ENCODE measurements around the gene CMTR2.
A peak's percentile ranks its signal among the peaks of the same experiment; 100 is the strongest.
"Not testable (repeated sequence)": the region's sequence is repeated elsewhere in the genome, so short reads cannot be mapped to it uniquely, and the experiment has no call there.

The CMTR2 gene, protein sequence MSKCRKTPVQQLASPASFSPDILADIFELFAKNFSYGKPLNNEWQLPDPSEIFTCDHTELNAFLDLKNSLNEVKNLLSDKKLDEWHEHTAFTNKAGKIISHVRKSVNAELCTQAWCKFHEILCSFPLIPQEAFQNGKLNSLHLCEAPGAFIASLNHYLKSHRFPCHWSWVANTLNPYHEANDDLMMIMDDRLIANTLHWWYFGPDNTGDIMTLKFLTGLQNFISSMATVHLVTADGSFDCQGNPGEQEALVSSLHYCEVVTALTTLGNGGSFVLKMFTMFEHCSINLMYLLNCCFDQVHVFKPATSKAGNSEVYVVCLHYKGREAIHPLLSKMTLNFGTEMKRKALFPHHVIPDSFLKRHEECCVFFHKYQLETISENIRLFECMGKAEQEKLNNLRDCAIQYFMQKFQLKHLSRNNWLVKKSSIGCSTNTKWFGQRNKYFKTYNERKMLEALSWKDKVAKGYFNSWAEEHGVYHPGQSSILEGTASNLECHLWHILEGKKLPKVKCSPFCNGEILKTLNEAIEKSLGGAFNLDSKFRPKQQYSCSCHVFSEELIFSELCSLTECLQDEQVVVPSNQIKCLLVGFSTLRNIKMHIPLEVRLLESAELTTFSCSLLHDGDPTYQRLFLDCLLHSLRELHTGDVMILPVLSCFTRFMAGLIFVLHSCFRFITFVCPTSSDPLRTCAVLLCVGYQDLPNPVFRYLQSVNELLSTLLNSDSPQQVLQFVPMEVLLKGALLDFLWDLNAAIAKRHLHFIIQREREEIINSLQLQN

DNA sequence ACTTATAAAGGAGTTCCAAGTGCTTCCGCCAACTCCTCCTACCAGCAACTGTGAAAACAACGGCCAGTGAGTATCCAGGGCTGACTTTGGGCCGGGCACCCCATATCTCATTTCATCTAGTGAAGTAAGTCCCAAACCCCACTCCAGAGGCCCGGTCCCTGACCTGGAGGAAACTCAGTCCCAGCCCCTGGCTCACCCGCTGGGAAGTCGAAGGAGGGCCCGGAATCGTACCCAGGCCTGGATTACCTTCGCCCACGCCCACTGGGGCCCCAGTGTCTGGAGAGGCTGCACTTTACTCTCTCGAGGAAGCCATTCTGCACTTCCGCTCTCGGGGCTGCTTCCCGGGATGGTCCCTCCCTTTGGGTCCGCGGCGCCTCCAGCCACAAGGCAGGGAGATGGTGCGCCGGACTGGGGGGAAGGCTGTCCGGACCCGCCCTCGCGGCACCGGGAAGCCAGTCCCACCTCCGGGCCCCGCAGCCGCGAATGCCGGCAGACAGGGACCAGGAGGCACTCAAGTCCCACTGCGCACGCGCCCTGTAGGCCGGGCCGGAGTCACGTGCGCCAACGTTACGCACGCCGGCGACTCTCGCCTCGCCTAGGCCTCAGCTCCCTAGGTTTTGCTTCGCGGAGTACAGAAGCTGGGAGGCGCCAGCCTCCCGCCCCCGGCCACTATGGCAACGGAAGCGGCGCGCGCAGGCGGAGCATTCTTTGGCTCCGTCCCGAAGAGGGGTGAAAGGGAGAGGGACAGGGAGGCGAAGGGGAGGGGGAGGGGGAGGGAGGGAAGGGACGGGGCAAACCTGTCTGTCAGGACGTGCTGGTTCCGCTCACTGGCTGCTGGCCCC, at the start of gene CMTR2:
CMTR2 (minus strand) TSS at position 513 of the 842 bp plus-strand sequence. CDS start 3,482 bp downstream, outside the sequence.
- DNase-seq, result peak; percentile 97

DNA sequence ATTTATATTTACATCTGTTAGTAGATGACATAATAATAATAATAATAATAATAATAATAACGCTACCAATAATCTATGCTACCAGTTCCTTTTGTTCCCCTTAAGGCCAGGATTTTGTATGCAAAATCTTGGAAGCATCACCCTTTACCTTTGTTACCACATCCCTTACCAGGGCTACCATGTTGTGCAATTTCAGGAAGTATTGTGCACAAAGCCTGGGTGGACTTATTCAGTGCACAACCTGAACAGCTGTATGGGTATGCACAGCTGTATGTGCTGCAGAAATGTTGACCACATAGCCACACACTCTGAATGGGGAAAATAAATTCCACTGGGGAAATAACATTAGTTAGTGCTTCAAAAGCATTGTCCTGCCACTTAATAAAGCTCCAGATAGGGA, 49.4 kb upstream of the CMTR2 start:
- no peak for DNase-seq

DNA sequence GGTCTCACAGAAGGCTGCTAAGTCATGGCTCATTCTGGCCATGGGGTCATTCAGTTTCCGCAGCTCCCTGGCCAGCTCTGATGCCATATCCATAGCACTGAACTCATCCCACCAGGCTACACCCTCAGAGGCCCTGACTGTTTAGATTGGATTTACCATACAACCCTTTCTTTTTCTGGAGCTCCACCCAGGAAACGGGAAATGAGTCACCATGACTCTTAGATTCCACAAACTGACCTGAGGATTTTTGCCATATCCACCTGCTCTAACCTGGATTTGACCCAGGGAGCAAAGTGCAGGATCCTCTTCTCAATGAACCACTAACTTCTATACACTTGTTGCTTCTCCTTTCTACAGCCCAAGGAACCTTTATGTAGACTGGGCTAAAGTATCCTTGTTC, 49.0 kb upstream of the CMTR2 start:
- no peak for DNase-seq

DNA sequence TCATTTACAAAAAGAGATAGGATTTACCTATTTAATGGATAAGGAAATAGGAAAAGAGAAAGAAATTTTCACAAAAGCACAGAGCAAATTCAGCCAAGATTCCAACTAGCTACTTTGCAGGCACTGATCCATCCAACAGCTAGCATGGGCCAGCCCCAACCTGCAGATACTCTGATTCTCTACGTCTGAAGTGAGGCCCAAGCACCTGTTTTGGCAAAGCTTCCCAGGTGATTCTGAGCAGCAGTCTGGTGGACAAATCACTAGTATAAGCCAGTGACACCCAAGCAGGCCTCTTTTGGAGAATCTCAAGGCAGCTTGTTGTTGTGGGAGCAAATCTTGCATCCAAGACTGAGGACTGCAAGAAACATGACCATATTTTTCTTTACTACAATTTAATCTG, 48.4 kb upstream of the CMTR2 start:
- DNase-seq, result no peak

DNA sequence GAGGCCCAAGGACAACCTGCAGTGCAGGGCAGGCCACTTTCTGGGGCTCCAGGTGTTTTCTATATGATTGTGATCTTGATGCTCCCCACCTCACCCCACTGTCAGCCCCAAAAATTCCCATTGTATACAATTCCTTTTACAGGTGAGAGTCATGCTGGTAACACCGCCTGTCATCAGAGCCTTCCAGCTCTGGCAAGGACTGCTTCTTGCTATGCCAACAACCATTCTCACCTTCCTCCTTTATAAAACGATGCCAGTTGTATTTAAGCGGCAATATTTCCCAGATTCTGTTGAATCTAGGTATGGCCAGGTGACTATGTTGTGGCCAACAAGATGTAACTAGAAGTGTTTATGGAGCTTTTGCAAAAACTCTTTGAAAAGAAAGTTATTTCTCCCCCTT, 38.9 kb upstream of the CMTR2 start:
- no peak for DNase-seq

DNA sequence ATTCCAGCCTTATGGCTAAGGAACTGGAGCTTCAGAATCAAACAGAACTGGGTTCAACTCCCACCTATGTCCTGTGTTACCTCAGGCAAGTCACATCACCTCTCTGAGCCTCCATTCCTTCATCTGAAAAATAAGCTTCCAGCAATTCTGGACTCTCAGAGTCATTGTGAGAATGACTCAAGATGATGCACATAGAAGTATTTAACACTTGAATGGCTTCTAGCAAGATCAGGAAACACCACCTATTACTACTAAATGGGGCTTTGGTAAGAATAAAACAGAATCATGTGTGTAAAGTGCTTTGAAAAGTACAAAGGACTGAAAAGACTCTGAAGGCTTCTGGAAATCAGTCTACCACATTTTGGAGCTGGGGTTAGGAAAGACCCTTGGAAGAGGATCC, 38.5 kb upstream of the CMTR2 start:
- DNase-seq, result no peak

DNA sequence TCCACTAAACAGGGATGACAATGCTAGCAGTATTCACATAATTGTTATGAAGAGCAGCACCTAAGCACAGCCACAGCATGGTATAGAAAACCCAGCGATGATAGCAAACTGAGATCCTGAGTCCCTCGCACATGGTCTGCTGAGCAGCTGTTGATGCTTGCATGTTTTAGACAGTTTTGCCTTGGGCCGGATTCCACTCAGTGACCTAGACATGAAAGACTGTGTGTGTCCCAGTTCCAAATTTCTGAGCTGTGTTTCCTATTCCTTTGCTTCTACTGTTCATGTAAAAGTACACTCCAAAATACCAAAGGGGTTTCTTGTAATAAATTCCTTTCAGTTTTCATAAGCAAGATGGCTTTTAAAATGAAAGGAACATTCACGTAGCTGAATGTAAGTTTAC, 30.8 kb upstream of the CMTR2 start:
- DNase-seq, result no peak

DNA sequence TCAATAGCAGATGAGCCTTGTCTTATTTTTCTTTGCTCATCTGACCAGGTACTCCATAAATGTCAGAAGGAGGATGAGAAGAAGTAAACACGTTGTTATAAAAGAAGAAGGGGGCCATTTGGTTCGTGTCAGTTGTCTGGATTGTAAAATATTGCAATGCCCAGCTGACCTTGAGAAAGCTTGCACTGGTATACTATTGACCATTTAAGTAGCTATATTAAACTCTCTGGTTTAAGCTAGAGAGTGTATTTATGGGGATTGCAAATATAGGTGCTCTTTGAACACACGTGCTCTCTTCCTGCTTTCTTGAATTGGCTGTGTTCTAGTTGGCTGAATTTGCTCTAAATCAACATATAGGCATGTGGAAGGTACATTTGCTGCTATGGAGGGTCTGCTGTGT, 26.1 kb upstream of the CMTR2 start:
- no peak for DNase-seq

DNA sequence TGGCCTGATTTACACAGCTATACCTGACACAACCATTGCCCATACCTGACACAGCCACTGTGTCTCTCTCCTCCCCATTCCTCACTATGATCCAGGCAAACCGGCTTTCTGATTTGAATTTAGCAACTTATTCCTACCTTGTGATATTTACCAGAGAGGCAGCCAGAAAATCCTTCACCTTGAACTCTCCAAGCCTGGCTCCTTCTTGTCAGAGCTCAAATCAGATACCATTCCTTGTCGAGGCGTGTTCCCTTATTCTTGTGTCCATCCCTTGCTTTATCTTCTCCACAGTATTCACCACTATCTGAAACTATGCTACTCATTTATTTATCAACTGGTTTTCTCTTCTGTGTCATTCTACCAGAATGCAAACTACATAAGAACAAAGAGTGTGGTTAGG, 24.4 kb upstream of the CMTR2 start:
- not testable (repeated sequence) for DNase-seq

DNA sequence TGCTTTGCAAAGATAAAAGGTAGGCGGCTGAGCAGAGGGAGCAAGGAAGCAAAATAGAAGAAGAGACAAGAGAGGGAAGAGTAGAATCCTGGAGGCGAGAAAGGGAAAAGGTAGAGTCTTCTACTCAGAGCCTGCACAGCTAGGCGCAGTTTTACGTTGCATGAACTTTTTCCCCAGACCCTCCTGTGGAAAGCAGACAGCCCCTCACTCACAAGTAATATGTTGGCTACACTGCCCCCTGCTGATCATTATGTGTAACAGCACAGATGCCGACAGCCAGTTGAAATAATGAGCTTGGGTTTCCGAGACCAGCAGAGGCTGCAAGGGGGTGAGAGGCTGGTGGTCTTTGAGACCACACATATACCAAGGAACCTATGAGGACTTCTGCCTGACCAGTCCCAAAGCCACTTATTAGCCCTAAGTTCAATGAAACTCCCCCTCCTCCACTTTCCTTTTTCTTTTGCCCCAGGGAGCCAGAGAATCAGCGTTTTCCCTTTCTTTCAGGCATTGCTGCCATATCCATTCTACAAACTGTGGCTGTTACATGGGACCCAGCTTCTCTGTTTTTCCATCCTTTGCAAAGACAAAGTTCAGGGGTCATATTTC, 22.5 kb upstream of the CMTR2 start:
- peak; percentile 34 for DNase-seq

DNA sequence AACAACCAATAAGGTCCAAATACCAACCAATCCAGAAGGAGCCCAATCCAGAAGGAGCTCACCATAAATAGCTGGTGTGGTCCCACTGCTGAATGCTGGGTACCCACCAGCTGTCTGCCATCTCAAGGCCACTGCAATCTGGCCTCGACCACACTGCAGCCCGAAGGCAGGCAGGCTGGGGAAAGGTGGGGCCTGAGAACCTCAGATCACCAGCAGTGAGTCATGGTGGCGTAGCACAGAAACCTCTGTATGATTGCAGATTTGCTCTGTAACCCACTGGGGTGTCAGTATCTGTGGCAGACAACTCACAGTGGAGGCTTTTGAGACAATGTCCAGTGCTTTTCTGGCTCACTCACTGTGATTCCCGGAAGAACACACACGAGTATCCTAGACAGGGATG, 14.7 kb upstream of the CMTR2 start:
- no peak for DNase-seq

DNA sequence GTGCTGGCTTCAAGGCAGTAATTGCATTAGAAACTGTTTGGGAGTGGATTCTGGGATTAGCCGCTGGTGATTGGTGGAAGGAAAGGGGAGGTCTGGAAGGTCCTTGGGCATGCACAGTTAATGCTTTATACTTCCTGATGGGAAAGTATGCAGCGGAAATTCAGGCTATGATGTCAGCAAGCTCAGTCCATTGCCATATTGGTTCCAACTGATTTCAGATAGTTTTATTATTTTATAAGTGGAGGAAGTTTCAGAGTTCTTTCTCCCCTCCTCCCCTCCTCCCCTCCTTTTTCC, 8.1 kb upstream of the CMTR2 start:
- no peak for DNase-seq

DNA sequence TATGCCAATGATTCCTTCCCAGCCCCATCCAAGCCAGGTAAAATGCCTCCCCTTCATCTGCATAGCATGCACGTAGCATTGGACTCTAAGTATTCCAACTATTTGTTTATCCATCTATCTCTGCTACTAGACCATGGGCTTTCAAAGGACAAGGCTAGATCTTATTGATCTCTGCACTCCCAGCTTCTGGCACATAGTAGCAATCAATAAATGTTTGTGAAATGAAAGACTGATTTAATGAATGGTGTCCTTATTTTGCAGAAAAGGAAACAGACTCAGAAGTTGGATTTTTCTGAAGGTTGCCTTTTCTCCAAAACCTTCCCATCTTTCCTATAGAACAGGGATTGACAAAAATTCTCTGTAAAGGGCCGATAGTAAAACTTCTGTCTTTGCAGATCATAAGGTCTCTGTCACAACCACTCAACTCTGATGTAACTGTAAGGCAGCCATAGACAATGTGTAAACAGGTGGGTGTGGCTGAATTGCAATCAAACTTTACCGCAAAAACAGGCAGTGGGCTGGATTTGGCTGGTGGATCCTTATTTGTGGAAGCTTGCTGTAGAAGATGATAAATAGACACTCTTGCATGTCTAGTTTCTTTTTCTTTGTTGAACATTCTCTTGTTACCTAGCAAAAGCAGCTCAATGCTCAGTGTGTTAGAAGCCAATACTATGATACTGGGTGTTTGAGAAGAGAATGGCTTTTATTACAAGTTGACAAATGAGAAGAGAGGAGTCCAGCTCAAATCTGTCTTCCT, 7.6 kb upstream of the CMTR2 start:
- DNase-seq, result no peak

DNA sequence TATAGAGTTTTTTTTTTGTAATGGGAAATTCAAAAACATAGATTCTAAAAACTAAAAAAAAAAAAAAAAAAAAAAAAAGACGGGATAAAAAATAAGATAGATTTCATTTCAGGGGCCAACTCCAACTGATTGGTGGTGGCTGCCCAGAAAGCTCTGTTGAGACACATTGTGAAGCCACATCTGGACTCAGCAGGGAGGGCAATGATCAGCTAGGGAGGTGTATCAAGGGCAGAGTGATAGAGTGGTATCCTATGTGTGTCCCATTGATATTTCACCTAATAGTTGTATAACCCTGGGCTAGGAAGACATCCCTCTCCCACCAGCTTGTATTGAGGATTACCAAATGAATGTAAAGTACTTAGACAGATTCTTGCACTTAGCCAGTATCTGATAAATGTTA, 6.7 kb upstream of the CMTR2 start:
- DNase-seq, result no peak

DNA sequence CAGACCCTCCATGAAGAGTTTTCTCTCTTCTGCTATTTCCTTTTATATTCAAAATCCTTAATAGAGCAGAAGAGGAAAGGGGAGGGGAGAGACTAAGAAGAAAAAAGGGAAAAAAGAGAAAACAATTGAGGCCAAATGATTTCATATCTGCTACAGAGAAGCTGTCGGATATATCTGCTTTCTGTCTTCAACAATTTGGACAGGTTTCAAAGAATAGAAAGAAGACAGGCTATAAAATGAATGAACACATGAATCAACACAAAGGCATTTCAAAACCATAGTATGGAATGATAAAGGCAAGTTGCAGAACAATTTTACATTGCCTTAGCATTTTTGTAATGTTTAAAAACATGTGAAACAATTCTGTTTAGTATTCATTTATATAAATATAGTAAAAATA, 4.7 kb upstream of the CMTR2 start:
- no peak for DNase-seq

DNA sequence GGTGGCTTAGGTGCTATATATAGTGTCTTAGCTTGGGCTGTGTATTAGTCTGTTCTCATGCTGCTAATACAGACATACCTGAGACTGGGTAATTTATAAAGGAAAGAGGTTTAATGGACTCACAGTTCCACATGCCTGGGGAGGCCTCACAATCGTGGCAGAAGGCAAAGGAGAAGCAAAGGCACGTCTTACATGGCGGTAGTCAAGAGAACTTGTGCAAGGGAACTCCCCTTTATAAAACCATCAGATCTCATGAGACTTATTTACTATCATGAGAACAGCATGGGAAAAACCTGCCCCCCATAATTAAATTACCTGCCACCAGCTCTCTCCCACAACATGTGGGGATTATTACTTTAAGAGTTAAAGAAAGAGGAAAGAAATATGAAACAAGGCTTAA, 2.9 kb upstream of the CMTR2 start:
- not testable (repeated sequence) for DNase-seq

DNA sequence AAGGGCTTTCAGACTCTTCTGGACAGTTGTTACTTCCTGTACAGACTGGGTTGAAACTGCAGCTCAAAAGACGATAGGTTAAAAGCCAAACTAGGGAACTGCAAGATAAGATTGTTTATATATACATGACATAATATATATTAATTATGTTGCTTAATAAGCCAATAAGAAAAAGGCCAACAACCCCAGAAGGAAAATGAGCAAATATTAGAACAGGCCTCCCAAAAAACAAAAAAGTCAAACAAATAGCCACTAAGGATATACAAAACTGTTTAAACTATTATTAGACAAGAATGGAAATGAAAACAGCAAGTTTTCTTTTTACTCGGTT, 495 bp upstream of the CMTR2 start:
- no peak for DNase-seq

DNA sequence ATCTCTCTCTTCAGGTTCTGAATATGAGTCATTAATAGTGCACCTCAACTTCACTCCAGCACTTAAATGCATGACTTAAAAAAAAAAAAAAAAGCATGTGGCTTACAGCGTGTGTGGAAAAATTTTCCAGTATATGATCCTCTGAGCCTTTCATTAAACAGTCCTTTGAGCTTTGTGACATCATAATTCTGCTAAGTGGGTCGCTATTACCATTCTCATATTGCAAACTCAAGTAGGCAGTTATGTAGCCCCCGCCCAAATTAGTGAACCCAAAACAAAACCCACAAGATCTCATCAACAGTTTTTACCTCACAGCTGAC, 672 bp downstream of the CMTR2 start:
- no peak for DNase-seq

DNA sequence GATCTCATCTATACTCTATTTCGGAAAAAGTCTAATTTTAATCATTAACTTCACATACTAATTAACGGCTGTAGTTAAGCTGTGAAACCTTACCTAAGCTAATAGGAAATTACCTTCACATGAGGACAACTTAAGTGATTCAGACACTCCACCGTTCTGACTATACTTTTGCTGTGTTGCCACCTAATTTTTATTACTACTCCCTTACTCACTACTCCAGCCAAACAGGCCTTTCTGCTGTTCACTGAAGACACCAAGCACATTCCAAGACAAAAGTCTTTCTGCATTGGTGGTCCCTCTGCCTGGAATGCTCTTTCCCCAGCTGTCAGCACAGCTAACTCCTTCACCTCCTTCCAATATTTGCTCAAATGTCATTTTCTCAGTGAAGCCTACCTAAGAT, 1.3 kb downstream of the CMTR2 start:
- no peak for DNase-seq

DNA sequence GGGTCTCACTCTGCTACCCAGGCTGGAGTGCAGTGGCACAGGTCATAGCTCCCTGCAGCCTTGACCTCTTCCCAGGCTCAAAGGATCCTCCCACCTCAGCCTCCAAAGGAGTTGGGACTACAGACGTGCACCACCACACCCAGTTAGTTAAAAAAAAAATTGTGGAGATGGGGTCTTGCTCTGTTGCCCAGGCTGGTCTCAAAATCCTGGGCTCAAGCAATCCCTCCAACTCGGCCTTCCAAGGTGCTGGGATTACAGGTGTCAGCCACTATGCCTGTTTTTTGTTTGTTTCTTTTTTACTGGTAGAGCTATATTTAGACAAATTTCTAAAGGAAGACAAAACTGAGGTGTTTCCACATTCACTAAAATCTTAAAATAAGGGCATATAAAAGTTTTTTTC, 1.7 kb downstream of the CMTR2 start:
- DNase-seq, result no peak

DNA sequence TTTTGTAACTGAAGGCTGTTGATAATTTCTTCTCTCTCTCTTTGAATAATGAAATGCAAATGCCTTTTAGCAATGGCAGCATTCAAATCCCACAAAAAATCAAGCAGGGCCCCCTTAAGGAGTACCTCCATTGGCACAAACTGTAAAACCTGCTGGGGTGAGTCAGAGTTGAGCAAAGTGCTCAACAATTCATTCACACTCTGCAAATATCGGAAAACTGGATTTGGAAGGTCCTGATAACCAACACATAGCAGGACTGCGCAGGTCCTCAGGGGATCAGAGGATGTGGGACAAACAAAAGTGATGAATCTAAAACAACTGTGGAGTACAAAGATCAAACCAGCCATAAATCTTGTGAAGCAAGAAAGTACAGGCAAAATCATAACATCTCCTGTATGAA, 5.6 kb downstream of the CMTR2 start:
- DNase-seq, result no peak

DNA sequence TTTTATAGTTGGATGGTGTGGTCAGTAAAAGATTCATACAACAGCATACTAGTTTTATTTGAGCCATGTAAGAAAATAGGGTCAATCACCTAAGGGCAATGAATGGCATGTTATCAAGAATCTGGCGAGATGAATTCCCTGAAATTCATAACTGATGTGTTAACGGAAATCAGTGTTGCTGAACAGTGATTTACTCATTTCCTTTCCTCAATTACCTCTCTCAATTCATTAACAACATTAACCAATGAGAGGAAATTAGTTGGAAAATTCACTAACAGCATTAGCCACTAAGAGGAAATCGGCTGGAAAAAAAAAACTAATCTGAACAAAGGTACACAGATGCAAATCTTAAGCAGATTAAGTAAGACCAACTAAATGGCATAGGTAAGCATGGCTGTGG, 6.3 kb downstream of the CMTR2 start:
- no peak for DNase-seq
